Ishikawa (cell line): Measurements from ENCODE around the gene STAT4.

Experiments
- CEBPB ChIP-seq: IDR thresholded peaks from 2 replicates; pipeline ENCODE4 v1.6.1; 2012
- CREB1 ChIP-seq: IDR thresholded peaks from 2 replicates; pipeline ENCODE4 v1.6.1; 2012; ENCODE audit warnings: low read depth
- EGR1 ChIP-seq: IDR thresholded peaks from 2 replicates; pipeline ENCODE4 v1.6.1; 2012
- EP300 ChIP-seq: IDR thresholded peaks from 2 replicates; pipeline ENCODE4 v1.6.1; 2012; ENCODE audit warnings: borderline replicate concordance
- FOXM1 ChIP-seq: IDR thresholded peaks from 2 replicates; pipeline ENCODE4 v1.6.1; 2012; ENCODE audit warnings: low read depth, borderline replicate concordance
- NFIC ChIP-seq: IDR thresholded peaks from 2 replicates; pipeline ENCODE4 v1.6.1; 2012
- RAD21 ChIP-seq: IDR thresholded peaks from 2 replicates; pipeline ENCODE4 v1.6.1; 2012; ENCODE audit warnings: low read depth
- TAF1 ChIP-seq: IDR thresholded peaks from 2 replicates; pipeline ENCODE4 v1.6.1; 2012; ENCODE audit warnings: low read depth, mild to moderate bottlenecking
- TCF12 ChIP-seq: IDR thresholded peaks from 2 replicates; pipeline ENCODE4 v1.6.1; 2012; ENCODE audit warnings: low read depth
- TEAD4 ChIP-seq: IDR thresholded peaks from 2 replicates; pipeline ENCODE4 v1.6.1; 2012
- YY1 ChIP-seq: IDR thresholded peaks from 2 replicates; pipeline ENCODE4 v1.6.1; 2012; ENCODE audit warnings: low read depth
- ZBTB7A ChIP-seq: IDR thresholded peaks from 2 replicates; pipeline ENCODE4 v1.6.1; 2012; ENCODE audit warnings: low read depth
- TF ChIP-seq, protein P1 (sequence below): IDR thresholded peaks from 2 replicates; pipeline ENCODE4 v1.6.1; 2012
- TF ChIP-seq, protein P2 (sequence below): IDR thresholded peaks from 2 replicates; pipeline ENCODE4 v1.6.1; 2012; ENCODE audit warnings: low read depth, mild to moderate bottlenecking
- TF ChIP-seq, protein P3 (sequence below): IDR thresholded peaks from 2 replicates; pipeline ENCODE4 v1.6.1; 2012

Gene STAT4

DNA sequence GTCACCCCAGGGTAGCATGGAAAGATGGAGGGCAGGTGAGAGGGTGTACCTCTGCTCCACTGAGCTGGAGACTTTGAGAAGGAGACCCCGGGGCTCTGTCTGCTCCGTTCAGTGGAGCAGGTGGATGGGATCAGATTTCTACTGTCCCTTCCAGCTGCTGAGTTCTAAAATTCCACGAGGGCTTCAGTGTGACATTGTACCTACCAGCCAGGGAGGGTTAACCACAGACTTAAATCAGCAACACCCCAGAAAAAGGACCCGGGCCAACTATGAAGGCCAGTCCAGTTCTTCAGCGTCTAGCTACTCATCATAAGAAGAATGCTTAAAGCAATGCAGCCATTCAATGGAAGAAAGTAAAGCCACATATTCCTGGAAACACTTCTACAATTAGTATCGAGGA is 160.7 kb downstream of the STAT4 start:
- TF ChIP-seq RAD21: no peak
- no peak for TF ChIP-seq NFIC
- TF ChIP-seq, protein P1, sequence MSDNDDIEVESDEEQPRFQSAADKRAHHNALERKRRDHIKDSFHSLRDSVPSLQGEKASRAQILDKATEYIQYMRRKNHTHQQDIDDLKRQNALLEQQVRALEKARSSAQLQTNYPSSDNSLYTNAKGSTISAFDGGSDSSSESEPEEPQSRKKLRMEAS: no peak
- TF ChIP-seq TEAD4: no peak

DNA sequence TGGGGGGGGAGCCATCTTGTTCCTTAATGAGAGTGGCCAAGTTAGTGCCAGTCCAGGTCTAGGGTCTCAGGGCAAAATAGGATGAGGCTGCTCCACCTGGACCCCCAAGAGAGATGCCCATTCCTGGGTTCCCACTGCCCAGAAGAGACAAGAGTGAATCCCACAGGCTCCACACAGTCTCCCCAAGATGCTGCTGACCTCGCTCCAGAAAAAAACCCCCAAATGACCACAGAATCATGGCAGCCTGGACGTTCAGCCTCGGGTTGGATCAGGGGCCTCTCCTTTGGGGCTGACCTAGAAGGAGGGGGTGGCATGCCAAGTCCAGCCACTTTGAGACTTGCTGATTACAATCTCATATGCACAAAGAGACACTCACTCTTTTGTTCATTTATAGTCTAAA is 161.9 kb downstream of the STAT4 start:
- TF ChIP-seq RAD21: no peak
- TF ChIP-seq YY1: no peak
- TF ChIP-seq NFIC: no peak

DNA sequence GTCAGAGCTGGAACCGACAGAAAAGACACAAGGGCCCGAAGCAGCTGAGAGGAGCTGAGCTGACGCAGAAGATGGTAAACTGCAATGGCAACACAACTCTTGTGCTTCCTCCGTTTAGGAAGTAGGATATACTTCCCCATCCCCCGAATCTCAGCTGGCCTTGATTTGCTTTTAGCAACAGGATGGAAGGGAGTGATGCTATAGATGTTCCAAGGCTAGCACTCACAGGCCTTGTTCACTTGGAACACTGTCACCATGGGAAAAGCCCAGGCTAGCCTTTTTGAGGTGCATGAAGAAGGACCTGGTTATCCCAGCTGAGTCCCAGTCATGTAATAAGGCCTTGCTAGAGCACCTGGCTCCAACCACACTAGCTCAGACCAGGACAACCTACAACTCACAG is 162.9 kb downstream of the STAT4 start:
- TF ChIP-seq ZBTB7A: no peak
- TF ChIP-seq EGR1: no peak
- no peak for TF ChIP-seq FOXM1
- no peak for TF ChIP-seq NFIC
- no peak for TF ChIP-seq RAD21
- no peak for TF ChIP-seq CEBPB
- no peak for TF ChIP-seq TCF12
- no peak for TF ChIP-seq EP300
- no peak for TF ChIP-seq CREB1
- TF ChIP-seq, protein P2, sequence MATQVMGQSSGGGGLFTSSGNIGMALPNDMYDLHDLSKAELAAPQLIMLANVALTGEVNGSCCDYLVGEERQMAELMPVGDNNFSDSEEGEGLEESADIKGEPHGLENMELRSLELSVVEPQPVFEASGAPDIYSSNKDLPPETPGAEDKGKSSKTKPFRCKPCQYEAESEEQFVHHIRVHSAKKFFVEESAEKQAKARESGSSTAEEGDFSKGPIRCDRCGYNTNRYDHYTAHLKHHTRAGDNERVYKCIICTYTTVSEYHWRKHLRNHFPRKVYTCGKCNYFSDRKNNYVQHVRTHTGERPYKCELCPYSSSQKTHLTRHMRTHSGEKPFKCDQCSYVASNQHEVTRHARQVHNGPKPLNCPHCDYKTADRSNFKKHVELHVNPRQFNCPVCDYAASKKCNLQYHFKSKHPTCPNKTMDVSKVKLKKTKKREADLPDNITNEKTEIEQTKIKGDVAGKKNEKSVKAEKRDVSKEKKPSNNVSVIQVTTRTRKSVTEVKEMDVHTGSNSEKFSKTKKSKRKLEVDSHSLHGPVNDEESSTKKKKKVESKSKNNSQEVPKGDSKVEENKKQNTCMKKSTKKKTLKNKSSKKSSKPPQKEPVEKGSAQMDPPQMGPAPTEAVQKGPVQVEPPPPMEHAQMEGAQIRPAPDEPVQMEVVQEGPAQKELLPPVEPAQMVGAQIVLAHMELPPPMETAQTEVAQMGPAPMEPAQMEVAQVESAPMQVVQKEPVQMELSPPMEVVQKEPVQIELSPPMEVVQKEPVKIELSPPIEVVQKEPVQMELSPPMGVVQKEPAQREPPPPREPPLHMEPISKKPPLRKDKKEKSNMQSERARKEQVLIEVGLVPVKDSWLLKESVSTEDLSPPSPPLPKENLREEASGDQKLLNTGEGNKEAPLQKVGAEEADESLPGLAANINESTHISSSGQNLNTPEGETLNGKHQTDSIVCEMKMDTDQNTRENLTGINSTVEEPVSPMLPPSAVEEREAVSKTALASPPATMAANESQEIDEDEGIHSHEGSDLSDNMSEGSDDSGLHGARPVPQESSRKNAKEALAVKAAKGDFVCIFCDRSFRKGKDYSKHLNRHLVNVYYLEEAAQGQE: no peak
- TF ChIP-seq TAF1: no peak
- TF ChIP-seq, protein P3, sequence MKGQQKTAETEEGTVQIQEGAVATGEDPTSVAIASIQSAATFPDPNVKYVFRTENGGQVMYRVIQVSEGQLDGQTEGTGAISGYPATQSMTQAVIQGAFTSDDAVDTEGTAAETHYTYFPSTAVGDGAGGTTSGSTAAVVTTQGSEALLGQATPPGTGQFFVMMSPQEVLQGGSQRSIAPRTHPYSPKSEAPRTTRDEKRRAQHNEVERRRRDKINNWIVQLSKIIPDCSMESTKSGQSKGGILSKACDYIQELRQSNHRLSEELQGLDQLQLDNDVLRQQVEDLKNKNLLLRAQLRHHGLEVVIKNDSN: no peak
- TF ChIP-seq YY1: no peak
- no peak for TF ChIP-seq TEAD4
- TF ChIP-seq, protein P1: no peak

DNA sequence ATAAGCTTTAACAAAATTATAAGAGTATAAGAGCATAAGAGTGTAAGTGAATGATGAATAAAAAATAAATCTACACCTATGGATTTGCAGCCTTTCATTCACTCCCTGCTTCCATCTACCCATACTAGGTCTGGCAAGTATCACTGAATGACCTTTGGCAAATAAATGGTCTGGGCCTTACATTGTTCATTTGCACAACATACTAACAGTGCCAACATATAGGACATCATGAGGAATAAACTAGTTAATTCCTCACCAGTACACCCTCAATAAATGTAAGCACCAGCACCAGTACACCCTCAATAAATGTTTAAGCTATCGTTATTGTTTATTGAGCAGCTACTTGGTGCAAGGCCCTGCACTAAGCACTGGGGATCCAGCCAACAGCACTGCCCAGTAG is 163.7 kb downstream of the STAT4 start:
- TF ChIP-seq TCF12: no peak
- TF ChIP-seq NFIC: no peak
- no peak for TF ChIP-seq RAD21
- no peak for TF ChIP-seq TAF1

DNA sequence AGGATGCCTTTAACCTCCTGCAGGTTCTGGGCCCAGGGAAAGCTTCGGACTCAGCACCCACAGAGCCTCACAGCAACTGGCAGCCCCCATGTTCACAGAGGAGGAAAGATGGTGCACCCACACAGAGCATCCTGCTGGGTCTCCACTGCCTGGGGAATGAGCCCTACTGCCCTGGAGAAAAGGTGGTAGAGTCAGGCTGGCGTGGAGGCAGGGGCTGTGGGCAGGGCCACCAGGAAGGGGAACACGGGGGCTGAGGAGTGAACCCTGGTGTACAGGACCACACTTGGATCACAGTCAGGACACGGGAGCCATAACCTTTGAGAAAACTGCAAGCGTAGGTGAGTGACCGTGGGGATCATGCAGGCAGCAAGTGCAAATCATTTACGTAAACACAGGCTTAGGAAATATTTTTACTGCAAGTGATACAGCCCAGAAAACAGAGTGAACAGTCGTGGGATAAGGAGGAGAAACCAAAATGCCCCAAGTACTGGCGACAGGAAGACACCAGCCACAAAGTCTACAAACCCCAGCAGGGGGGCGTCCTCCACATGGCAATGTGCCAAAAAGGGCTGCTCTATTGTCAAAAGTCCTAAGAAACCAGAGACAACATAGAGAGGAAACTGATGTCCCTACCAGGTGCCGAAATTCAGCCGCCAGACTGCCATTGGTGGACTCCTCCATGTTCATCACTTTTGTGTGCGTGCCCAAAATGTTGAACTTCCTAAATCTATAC is 164.4 kb downstream of the STAT4 start:
- TF ChIP-seq NFIC (peak; percentile 70; the same call in 1 of the 2 replicates), ZBTB7A (no peak)

DNA sequence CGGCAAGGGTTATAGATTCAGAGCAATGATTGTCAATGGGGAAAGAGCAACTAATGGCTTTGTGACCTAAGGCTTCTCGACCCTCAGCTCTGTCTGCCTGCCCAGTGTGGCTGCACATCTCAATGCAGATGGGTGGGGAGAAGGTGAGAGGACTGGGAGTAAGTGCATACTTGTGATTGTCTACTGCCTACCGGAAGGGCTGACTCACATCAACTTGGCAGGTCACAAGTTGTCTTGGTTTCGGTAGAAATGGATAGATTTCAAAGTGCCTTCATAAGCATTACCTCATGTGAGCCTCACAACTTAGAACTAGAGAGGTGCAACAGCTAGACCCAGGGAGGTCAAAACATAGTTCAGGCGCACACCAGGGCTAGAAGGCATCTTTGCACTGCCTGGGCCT is 166.2 kb downstream of the STAT4 start:
- TF ChIP-seq EGR1 (no peak), CEBPB (no peak), YY1 (no peak), TEAD4 (no peak), TCF12 (no peak), FOXM1 (no peak), CREB1 (no peak), NFIC (no peak), EP300 (no peak), ZBTB7A (no peak), TAF1 (no peak), RAD21 (no peak)
- TF ChIP-seq, protein P1: no peak
- TF ChIP-seq, protein P2: no peak
- TF ChIP-seq, protein P3: no peak
